Measurements from ENCODE around the gene SNUPN.

DNA sequence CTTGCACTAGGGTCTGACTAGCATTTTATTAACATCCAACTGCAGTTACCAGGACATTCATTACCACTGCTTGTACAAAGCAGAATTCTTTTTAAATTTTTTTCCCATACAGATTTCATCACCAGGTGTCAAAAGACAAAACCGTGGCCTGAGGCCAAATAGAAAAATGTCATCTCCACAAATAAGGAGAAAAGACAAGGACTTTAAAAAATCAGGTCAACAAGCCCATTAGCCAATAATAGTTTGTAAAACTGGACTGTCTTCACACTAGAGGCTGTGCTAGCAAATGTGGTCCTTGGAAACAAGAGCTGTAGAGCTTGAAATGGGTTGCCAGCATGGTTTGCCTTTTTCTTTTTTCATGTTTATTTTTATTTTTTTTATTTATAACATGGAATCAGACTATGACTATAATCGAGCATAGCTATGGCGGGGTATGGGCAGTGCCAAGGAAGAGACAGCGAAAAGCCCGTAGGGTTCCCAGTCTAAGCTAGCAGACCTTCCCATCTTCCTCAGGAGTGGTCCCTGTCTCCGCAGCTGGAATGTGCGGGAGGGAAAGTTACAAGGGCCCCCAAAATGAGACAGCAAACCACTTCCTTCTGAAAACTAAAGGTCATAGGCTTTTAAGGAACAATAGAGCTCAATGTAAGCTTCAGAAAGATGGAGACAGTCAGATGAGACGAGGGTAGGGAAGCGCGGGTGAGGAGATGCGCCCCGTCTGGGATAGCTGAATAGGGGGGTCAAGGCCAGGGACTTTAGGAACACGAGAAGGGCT is 47.9 kb downstream of the SNUPN start:
- TF ChIP-seq, protein P1, sequence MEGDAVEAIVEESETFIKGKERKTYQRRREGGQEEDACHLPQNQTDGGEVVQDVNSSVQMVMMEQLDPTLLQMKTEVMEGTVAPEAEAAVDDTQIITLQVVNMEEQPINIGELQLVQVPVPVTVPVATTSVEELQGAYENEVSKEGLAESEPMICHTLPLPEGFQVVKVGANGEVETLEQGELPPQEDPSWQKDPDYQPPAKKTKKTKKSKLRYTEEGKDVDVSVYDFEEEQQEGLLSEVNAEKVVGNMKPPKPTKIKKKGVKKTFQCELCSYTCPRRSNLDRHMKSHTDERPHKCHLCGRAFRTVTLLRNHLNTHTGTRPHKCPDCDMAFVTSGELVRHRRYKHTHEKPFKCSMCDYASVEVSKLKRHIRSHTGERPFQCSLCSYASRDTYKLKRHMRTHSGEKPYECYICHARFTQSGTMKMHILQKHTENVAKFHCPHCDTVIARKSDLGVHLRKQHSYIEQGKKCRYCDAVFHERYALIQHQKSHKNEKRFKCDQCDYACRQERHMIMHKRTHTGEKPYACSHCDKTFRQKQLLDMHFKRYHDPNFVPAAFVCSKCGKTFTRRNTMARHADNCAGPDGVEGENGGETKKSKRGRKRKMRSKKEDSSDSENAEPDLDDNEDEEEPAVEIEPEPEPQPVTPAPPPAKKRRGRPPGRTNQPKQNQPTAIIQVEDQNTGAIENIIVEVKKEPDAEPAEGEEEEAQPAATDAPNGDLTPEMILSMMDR (IDR thresholded peaks at IDR 0.05 in 2 of 3, conservative IDR thresholded peaks at IDR 0.05 in 1 of 3; ENCODE audit: control insufficient read depth in 2 of 3, extremely low read depth in 1 of 3, insufficient read depth in 1 of 3, low read depth in 3 of 3, low read length in 3 of 3) = no peak
- no peak for TF ChIP-seq CHD2 (IDR thresholded peaks at IDR 0.05; ENCODE audit: borderline replicate concordance, low read depth, low read length)
- no peak for TF ChIP-seq ZNF217 (IDR thresholded peaks at IDR 0.05)
- no peak for TF ChIP-seq RFX5 (IDR thresholded peaks at IDR 0.05; ENCODE audit: low read depth, low read length)
- no peak for TF ChIP-seq CHD4 (IDR thresholded peaks at IDR 0.05)
